HEK293T (cell line): Measurements from ENCODE around the gene RNASEH2C.

Experiments
- ARNT ChIP-seq: fragments of 450-650 bp; IDR thresholded peaks from 2 replicates; pipeline ENCODE4 v1.6.1; 2017; ENCODE audit warnings: mild to moderate bottlenecking
- BHLHE40 ChIP-seq: fragments of 450-650 bp; IDR thresholded peaks from 2 replicates; pipeline ENCODE4 v1.6.1; 2016; ENCODE audit warnings: mild to moderate bottlenecking, moderate library complexity, borderline replicate concordance
- CTBP1 ChIP-seq: fragments of 450-650 bp; IDR thresholded peaks from 2 replicates; pipeline ENCODE4 v1.6.1; 2016; ENCODE audit warnings: borderline replicate concordance
- ELF4 ChIP-seq: fragments of 450-650 bp; IDR thresholded peaks from 2 replicates; pipeline ENCODE4 v1.6.1; 2017; ENCODE audit warnings: antibody characterized with exemption
- FOXA1 ChIP-seq: fragments of 450-650 bp; IDR thresholded peaks from 2 replicates; pipeline ENCODE4 v1.6.1; 2016; ENCODE audit warnings: mild to moderate bottlenecking
- FOXK2 ChIP-seq: fragments of 450-650 bp; IDR thresholded peaks from 2 replicates; pipeline ENCODE4 v1.6.1; 2016; ENCODE audit warnings: mild to moderate bottlenecking
- FOXM1 ChIP-seq: fragments of 450-650 bp; IDR thresholded peaks from 2 replicates; pipeline ENCODE4 v1.6.1; 2017; ENCODE audit warnings: mild to moderate bottlenecking, borderline replicate concordance
- HDGF ChIP-seq: fragments of 450-650 bp; IDR thresholded peaks from 2 replicates; pipeline ENCODE4 v1.6.1; 2017; ENCODE audit warnings: antibody characterized with exemption, borderline replicate concordance
- L3MBTL2 ChIP-seq: fragments of 450-650 bp; conservative IDR thresholded peaks from 2 replicates; pipeline ENCODE4 v1.6.1; 2016; ENCODE audit warnings: mild to moderate bottlenecking
- LEF1 ChIP-seq: fragments of 450-650 bp; IDR thresholded peaks from 2 replicates; pipeline ENCODE4 v1.6.1; 2017; ENCODE audit warnings: mild to moderate bottlenecking, borderline replicate concordance
- PKNOX1 ChIP-seq: fragments of 450-650 bp; IDR thresholded peaks from 2 replicates; pipeline ENCODE4 v1.6.1; 2016
- SP1 ChIP-seq: fragments of 450-650 bp; IDR thresholded peaks from 2 replicates; pipeline ENCODE4 v1.6.1; 2017
- SUZ12 ChIP-seq: fragments of 450-650 bp; IDR thresholded peaks from 2 replicates; pipeline ENCODE4 v1.6.1; 2016; ENCODE audit warnings: mild to moderate bottlenecking
- TARDBP ChIP-seq: fragments of 450-650 bp; IDR thresholded peaks from 2 replicates; pipeline ENCODE4 v1.6.1; 2016

GRCh38 chr11:65710421-65710820, 10.2 kb downstream of the RNASEH2C start:
- TF ChIP-seq TARDBP (no peak), FOXA1 (no peak), FOXM1 (no peak), ELF4 (no peak), SP1 (no peak), CTBP1 (no peak), HDGF (no peak), FOXK2 (no peak), L3MBTL2 (no peak), SUZ12 (no peak), PKNOX1 (no peak), BHLHE40 (no peak), LEF1 (no peak), ARNT (no peak)
